ENCODE results near the gene CLASP1.

- TF ChIP-seq CTCF (IDR thresholded peaks at IDR 0.05) (no peak), POLR2A (IDR thresholded peaks at IDR 0.05) (no peak)
These were observed 70.0 kb downstream of the CLASP1 start for GRCh38 chr2:121579309-121579708.
